Heart left ventricle (tissue), 13 donors: ENCODE results near the gene PANX1.

Source experiments
- CTCF ChIP-seq, 12 donors: fragments of 200-600 bp; sonication (generic) in 4 of 12; IDR thresholded peaks; one replicate each; pipeline versions ENCODE4 v1.5.0 to v1.8.0; 2018 to 2022; ENCODE audit warnings: antibody characterized with exemption in 12 of 12, mild to moderate bottlenecking in 5 of 12
- POLR2A ChIP-seq, 2 donors: fragments of 450-650 bp; IDR thresholded peaks; one replicate each; pipeline ENCODE4 v1.6.1; 2017; ENCODE audit warnings: antibody characterized with exemption in 2 of 2, mild to moderate bottlenecking in 2 of 2, moderate library complexity in 2 of 2
- donor health status: ischemic (EF 13 %, LVEDD 7.1; RV severe dilation, severe dysfunction).
- donor health status: DM: no; HTN: yes; CAD: no.
- donor health status: DM: no; HTN: no; CAD: no.
- donor health status: ischemic (EF 25% LVEDD 6.9; RV normal size, moderate dysfunction).
- donor health status: ischemic (EF 25% LVEDD 5.7; RV mildly dilated, moderate dysfunction).
- donor health status: ischemic (EF 35%, LVEDD 5.7; RV mildly dilated, moderate dysfunction).
- donor health status: nonischemic (EF 11% LVEDD 7.7; RV severe dilation, severe dysfunction).
- donor health status: DM: yes; HTN: yes; CAD: no.
- donor health status: PGD.
- donor health status: ischemic (EF 29% LVEDD 5.4; RV normal size, mild dysfunction).
- donor health status: nonischemic (EF 23%, LVEDD 6.1; RV moderate dilation, normal function).

GRCh38 chr11:94217705-94218104, 89.1 kb downstream of the PANX1 start:
- no peak for TF ChIP-seq POLR2A (IDR thresholded peaks at IDR 0.05)
- TF ChIP-seq CTCF (IDR thresholded peaks at IDR 0.05): no peak
